Activated CD8-positive, alpha-beta memory T cell treated with anti-CD3 and anti-CD28 coated beads for 4 hours (primary cell): ENCODE measurements around the gene CHRNB4.

Experiments used
- DNase-seq, 2 donors: peaks; one replicate each; pipeline ENCODE4 v3.0.0-alpha.2; 2020; ENCODE audit warnings: low read depth in 2 of 2

CHRNB4 gene

DNA sequence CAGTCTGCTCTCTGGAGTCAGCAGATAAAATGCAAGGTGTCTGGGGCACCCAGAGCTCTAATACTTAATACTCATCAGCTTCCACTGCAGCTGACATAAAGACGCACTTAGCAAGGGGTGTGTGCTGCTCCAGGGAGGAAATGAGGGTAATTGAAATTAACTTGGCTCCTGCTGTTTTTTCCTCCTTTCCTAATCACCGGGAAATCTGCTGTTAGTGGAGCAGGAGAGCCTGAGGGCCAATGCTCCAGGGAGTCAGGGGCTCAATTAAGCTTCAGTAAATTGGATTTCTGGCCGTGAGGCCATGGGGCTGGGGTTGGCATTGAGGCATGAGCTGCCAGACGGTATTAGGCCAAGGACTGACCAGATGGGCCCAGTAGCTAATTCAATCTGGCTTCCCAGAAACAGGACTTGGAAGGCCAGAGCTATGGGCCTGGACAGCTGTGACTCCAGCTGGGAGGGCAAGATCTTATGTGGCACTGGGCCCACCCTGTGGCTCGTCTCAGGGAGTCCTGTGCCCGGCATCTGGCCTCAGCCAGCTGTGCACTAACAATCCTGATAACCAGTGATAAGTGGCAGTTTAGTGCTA is 30.7 kb upstream of the CHRNB4 start:
- no peak for DNase-seq

DNA sequence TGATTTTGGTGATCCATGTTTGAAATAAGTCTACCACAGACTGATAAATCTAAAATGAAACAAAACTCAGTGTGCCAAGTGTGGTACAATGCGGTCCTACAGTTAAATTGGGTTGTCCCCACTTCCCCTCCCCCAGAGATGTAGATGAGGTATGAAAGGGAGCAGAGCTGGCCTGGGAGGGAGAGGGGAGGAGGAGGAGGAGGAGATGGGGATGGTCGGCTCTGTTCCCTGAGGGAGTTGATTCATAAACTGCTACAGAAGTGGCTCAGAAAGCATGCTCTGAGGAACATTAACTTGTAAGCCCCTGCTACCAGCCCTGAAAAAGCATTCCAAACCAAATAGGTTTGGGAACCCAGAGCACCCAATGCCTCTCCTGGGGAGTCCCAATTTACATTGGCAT is 28.0 kb upstream of the CHRNB4 start:
- DNase-seq = no peak

DNA sequence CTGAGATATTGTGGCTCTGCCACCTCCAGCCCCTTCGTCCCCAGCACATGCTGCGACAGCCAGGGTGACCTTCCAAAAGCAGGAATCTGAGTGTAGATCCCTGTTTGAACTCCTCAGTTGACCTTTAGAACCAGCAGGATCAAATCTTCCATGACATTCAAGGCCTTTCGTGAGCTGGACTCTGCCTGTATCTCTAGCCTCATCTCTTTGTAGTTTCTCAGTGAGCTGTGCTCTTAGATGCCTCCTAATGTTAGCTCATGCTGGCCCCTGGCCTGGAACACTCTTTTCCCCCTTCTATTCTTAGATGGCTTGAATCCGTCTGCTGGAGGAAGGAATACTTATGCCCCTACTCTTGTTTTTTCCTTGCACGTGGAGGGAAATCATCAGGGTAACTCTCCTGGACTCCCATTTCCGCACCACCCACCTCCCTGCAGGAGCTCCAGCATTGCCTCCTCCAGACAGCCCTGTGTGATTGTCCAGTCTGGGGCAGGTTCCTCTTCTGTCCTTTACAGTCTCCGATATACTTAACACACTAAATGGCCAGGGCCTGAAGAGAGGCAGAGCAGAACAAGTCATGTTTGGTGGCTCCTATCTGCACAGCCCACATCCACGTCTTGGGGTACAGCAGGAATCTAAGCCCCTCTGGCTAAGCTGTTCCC is 26.7 kb upstream of the CHRNB4 start:
- no peak for DNase-seq

DNA sequence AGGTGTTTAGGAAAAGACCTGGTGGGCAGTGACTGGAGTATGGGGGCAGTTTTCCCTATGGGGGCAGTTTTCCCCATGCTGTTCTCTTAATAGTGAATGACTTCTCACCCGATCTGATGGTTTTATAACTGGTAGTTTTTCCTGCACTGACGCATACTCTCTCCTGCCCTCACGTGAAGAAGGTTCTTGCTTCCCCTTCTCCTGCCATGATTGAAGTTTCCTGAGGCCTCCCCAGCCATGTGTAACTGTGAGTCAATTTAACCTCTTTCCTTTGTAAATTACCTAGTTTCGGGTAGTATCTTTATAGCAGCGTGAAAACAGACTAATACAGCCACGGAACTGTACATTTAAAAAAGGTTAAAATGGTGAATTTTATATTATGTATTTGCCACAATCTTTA is 25.0 kb upstream of the CHRNB4 start:
- DNase-seq = no peak

DNA sequence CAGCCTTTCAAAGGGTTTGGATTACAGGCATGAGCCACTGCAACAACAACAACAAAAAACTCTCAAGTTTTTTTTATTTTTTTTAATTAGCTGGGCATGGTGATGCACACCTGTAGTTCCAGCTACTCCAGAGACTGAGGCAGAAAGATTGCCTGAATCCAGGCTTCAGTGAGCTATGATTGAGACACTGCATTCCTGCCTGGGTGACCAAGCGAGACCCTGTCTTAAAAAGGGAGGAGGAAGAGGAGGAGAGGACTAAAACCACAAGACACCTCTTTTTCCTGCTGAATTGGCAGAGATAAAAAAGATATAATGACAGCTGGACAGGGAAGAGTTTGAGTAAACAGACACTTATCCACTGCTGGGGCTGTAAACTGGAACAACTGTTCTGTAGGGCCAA is 22.7 kb upstream of the CHRNB4 start:
- DNase-seq = no peak

DNA sequence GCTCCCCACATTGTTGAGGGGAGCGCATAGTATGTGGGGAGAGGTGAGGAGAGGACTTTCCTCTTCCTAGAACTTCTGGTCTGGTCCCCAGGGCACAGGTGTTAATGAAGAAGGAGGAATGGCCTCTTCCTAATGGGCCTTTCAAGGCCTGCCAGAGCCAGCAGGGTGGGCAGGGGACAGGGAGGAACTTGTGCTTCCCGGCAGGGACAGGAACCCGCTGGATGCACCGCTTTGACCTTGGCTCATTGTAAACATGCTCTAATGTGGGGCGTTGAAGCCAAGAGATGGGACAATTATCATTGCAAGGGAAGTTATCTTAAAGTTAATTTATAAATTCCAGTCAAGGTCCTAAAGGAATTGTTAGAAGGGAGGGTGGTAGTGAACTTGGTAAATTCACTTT is 21.0 kb upstream of the CHRNB4 start:
- DNase-seq = no peak

DNA sequence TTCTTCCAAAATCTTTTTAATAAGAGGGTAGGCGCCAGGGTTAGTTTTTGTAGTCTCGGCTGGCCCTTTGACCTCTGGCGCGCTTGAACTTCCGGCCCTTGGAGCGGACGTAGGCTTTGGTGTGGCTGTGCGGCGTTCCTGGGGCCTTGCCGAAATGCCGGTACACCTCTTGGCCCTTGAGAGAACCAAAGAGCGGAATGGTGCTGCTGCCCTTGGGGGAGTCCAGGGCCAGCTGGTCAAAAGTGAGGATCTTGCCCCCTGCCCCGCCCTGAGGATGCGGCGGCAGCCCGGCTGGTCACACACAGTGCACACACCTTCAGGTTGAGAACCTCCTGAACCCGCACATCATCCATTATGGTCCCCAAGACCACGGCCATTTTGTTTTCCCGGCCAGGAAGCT is 20.0 kb upstream of the CHRNB4 start:
- no peak for DNase-seq

DNA sequence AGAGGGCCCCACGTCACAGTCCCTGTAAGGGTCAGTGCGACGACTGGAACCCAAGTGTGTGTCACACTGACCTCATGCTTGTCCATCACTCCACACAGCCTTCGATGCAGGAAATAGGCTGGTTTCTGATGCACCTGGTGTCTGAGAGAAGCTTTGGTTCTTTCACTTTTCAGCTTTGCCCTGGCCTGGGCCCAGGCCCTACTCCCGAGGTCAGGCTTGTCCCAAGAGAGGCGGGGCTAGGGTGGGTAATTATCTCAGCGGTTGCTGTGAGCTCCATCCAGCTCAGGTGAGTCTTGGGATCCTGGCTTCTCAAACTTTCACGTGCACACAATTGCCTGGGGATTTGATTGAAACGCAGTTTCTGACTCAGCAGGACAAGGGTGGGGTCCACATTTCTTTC is 19.6 kb upstream of the CHRNB4 start:
- DNase-seq = no peak

DNA sequence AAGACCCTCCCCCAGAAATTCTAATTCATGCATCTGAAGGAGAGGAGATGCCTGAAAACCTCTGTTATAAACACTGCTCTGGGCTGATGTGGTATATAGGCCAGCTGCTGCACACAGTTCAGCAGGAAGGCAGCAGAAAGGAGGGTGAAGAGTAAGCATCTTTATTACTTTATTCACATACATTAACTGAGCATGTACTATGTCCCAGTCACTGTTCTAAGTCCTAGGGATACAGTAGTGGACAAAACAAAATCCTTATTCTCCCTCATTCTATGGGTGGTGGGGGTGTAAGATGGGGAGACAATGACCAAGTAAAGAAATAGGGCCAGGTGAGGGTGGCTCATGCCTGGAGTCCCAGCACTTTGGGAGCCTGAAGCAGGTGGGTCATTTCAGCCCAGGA is 17.8 kb upstream of the CHRNB4 start:
- DNase-seq = no peak

DNA sequence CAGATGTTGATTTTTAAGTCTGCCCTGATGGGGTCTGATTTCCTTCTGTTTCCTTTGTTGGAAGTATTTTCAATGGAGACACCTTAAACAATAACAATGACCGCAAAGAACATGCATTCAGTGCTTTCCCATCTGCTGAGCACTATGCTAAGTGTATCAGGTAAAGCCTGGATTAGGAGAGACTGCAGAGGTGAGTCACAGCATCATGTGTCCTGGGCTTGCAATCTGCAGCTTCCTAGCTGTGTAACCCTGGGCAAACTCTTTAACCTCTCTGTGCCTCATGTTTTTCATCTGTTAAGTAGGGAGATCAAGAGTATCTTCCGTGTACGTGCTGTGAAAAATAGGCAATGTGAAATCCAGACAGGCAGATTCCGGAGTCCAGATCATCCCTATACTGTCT is 13.3 kb upstream of the CHRNB4 start:
- no peak for DNase-seq

DNA sequence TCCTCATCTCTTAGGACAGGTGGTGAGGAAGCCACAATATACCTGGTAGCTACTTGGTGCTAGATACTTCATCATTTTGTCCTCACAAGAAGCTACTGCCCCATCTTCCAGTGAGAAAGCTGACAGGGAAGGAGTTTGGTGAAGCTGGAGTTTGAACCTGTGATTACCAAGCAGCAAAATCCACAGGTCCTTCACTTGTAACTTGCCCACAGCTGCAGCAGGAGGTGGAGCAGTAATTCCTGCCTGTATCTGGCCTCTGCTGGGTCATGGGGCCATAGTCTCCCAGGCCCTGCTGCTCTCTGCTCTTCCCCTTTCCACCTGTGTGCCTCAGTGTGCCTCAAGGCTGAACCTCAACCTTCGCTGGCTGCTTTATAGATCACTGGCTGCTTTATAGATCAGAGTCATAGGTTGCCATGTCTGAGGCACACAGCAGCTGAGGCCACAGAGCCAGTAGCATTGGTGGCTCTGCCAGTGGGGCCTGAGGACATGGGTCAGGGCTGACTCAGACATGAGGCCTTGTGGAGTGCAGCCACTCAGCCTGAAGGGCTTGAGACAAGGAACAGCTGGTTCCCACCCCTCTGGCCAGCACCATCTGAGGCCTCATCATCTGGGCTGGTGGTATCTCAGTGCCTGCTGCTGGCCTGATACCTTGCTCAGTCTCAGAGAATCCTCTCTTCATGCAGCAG is 11.1 kb upstream of the CHRNB4 start:
- no peak for DNase-seq

DNA sequence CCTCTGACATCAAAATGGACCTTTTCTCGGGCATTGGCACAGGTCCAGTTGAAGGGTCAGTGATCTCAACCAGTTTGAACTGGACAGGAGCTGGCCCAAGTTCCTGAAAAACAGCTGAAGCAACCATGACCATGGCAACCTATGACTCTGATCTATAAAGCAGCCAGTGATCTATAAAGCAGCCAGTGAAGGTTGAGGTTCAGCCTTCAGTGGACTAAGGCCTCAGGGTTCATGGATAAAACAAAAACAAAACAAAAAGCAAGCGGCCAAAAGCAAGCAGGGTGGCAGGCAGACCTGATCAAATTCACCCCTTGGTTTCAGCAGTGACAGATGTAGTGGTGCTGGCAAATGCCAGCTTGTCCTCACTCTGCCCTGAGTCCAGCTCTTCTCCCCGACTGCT is 10.0 kb upstream of the CHRNB4 start:
- DNase-seq = no peak

DNA sequence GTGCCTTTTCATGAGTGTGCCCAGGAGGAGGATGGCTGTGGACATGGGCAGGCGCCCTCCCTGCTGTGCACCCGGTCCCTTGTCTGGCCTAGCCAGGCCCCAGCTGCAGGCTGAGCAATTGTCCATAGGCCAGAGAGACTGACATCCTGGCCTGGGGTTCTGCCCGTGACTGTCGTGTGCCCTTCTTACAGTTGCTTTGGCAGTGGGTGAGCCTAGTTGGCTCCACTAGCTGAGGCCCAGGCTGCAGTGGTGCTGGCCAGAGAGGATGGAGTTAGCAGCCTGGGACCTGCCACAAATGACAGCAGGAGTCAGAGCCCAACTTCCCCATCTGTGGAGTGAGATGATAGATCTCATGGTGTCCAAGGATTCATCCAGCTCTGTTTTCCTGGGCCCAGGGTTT is 9.0 kb upstream of the CHRNB4 start:
- no peak for DNase-seq

DNA sequence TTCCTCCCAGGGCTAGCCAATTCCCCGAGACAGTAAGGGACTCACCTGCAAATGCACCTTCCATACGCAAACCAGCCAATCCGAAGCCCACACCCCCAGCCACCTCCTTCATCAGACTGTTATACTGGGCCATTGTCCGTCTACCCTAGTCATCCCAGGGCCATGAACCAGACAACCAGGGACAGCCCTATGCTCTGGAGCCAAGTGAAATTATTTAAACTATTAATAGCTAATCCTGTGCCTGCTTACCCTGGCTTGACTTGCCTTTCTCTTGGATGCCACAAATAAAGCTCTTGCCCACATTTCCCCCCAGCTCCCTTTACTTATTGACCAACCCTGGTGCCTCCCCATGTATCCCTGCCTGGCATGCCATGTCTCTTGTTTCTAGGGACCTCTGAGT is 4.0 kb upstream of the CHRNB4 start:
- DNase-seq = no peak

DNA sequence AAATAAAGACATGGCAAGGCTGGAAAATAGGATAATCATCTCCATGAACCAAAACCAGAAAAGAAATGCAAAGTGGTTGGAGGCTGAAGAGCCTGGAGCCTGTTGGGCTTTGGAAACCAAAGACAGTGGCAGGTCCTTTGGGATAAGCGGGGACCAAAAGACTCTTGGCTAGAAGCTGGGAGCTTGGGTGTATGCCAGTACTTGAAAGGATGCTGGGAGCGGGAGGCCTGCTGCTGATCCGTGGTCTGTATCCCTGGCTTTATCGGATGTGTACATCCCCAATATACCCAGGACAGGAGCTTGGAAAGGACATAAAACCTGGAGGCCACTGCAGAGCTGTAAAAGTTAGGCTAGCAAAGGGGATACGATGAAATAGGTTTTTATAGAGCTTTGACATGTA is 1.3 kb upstream of the CHRNB4 start:
- DNase-seq = no peak

DNA sequence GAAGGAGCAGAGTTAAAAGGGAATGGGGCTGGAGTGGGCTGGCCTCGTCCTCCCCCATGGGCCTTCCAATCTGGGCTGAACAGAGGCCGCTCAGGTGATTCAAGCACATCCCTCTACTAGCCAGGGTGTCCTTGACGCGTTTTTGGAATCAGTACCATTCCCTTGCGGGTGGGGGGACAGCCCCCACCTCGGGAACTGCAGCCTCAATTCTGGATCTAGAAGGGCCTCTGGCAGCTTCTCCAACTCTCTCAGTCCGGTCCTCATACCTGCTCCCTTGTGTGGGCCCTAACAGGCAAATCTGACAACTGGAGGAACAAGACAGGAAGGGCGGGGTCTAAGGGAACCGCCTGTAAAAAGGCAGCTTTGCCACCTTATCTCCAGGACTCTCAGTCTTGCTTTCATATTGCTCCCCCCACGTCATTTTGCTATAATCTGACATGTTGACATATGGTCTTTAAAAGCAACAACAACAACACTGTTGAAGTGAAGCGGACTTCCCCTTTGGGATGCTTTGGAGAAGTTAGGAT is 802 bp upstream of the CHRNB4 start:
- DNase-seq = no peak

DNA sequence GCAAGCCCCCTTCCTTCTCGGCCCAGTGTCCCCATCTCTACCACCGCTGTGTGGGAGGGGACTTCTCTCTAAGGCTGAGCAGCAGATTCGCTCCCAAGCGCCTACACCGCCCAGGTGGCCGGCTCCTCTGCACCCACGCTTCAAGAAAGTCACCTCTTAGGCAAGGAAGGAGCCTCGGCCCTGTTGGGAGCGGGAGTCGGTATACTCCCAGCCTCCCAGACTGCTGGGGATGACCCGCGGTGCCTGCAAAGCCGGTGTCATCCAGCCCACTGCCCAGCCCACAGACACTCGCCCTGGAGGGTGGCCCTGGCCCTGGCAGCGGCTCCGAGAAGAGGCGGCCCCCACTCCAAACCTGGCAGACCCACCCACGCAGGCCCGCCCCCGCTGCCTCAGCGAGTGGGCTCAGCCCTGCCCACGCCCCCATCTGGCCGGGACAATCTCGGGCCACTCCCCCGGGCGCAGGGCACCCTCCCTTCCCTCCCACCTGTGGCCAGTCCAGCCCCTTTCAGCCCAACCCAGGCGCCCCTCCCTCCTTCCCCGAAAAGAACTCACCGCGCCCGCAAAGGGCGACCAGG is 396 bp downstream of the CHRNB4 start:
- no peak for DNase-seq

DNA sequence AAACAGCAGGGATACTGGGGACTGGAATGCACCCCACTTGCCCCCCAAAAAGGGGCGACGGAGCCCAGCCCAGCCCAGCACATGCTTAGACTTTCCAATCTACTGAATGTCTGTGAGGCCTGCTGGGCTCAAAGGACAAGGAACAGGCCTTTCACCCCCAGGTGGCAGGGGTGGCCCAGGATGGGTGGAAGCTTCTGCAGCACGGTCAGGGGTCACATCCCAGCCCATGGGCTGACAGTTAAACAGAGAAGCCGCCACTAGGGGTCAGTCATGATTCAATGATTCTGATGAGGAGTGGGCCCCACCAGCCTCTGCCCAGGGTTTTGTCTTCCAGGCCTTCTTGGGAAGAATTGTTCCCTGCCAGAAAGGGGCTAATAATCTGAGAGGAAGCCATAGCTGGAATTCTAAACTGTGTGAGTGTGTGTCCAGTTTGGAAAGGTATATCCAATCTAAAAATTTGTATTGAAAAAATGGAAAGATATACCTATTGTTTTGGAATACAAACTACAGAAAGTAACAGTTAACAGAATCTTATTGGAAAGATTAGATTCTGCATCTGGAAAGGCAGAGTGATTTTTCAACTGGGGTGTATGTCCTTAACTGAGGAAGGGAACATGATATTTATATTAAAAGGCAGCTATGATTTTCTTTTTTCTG is 2.2 kb downstream of the CHRNB4 start:
- peak in 1 of 2 donors; percentile 13 for DNase-seq

DNA sequence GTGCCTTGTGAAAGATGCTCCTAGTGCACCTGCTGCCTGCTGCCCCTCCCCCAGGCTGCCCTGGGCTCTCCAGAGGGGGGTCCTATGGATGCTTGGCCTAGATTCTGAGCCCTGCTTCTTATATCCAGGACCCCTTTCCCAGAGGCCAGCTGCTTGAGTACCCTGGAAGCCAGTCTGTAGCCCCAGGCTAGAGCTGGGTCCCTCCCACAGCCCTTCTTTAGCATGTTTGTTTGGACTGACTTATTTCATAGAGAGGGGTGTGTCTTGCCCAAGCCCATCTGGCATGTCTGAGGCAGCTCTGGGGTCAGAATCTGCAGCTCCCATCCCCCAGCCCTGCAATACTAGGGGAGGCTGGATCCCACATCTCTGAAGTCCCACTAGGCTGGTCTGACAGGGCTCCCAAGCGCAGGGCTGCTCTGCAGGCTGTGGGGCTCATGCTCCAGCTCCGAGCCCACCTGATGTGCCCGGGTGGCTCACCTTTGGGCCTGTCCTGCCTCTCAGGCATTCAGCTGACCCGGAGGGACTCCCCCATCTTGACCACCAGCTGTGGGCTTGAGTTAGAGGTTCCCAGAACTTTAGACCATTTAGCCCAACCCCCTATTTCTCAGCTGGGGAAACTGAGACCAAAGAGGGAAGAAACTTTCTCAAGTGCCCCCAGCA is 3.1 kb downstream of the CHRNB4 start:
- DNase-seq = no peak

DNA sequence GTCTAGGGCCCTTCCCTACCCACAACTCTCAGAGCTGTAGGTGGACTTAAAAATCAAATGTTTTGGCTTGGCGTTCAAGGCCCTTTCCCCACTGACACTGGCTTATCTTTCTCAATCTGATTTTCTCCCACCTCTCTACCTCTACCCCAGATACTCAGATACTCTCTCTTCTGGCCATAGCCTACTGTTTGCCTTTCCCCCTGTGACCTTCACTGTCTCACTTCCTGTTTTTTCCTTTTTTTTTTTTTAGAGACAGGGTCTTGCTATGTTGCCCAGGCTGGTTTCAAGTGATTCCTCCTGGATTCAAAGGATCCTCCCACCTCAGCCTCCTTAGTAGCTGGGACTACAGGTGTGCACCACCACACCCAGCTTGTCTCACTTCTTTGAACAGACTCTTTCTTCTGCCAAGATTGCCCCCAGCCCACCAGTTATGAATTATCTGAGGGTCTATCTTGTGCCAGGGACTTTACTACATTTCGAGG is 4.6 kb downstream of the CHRNB4 start:
- DNase-seq = no peak

DNA sequence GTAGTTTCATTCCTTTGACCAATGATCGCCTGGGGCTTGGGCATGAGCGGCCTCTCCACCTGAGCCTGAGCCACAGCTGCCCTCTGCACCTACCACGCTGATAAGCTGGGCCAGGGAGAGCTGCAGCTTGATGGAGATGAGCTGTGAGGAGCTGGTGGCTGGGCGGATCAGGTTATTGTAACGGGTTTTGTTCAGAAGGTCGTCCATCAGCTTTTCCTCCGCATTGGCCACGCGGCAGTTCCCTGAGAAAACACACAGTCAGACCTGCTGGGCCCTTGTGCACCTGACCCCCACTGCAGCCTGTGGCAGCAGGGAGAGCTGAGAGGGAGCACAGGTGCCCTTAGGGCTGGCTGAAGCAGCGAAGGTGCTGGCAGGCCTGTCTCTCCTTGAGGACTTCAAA is 5.7 kb downstream of the CHRNB4 start:
- no peak for DNase-seq
